C4-2B (cell line): ENCODE data around the gene GMDS.

Source experiments
- CTCF ChIP-seq: fragments of 450-650 bp; conservative IDR thresholded peaks from 2 replicates; pipeline ENCODE4 v1.5.1; 2017; ENCODE audit warnings: mild to moderate bottlenecking
- ZFX ChIP-seq: fragments of 450-650 bp; IDR thresholded peaks from 2 replicates; pipeline ENCODE4 v1.6.1; 2017

- no peak for TF ChIP-seq CTCF
- TF ChIP-seq ZFX: no peak
These were observed 537.3 kb downstream of the GMDS start for GRCh38 chr6:1708122-1708521.
